Measurements from ENCODE around the gene SMPDL3B. TPM values are rescaled to one million over a fixed set of nuclear protein-coding genes. Genes with fewer than 3 reads are reported as not detected.

The SMPDL3B gene
- total RNA-seq, 4 donors from 2014 or later, result 0.29 TPM; not detected in 3

DNA sequence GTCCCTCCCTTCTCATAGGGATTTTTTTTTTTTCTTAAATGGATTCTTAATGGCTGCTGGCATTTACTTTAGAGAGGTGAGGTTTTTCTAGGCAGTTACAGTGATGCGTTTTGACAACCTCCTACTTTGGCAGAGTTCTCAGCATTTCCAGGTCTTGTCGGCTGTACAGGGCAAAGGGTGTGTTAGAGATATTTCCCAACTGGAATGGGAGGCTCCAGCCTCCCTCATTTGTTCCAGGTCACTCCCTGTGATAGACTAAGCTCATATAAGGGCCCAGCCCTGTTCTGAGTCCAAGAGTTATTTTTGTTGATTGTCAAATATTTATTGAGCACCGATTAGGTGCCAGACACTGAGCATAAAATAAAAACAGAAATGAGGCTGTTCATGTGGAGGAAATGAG is 17.3 kb downstream of the SMPDL3B start:
- H3K4me1 ChIP-seq, result no peaks in the 10 kb centered on the region
- no peak overlapping the region for H3K27ac ChIP-seq
- TF ChIP-seq, protein P1, sequence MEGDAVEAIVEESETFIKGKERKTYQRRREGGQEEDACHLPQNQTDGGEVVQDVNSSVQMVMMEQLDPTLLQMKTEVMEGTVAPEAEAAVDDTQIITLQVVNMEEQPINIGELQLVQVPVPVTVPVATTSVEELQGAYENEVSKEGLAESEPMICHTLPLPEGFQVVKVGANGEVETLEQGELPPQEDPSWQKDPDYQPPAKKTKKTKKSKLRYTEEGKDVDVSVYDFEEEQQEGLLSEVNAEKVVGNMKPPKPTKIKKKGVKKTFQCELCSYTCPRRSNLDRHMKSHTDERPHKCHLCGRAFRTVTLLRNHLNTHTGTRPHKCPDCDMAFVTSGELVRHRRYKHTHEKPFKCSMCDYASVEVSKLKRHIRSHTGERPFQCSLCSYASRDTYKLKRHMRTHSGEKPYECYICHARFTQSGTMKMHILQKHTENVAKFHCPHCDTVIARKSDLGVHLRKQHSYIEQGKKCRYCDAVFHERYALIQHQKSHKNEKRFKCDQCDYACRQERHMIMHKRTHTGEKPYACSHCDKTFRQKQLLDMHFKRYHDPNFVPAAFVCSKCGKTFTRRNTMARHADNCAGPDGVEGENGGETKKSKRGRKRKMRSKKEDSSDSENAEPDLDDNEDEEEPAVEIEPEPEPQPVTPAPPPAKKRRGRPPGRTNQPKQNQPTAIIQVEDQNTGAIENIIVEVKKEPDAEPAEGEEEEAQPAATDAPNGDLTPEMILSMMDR (IDR thresholded peaks at IDR 0.05 in 4 of 5, conservative IDR thresholded peaks at IDR 0.05 in 1 of 5), result no peak
- TF ChIP-seq POLR2A (IDR thresholded peaks at IDR 0.05), result no peak
- no peaks in the 10 kb centered on the region for H3K36me3 ChIP-seq
- in situ Hi-C loops (cut with MboI; ENCODE audit: low sequenced_read_pairs in 4 of 4) (no loop called here), intact Hi-C loops (cut with DNase I; ENCODE audit: low total_unique reads) (no loop called here)
- no peak for ATAC-seq
- no peak overlapping the region for H3K4me3 ChIP-seq
- no peaks in the 10 kb centered on the region for H3K9me3 ChIP-seq
- no peaks in the 10 kb centered on the region for H3K27me3 ChIP-seq
- no peak for DNase-seq

DNA sequence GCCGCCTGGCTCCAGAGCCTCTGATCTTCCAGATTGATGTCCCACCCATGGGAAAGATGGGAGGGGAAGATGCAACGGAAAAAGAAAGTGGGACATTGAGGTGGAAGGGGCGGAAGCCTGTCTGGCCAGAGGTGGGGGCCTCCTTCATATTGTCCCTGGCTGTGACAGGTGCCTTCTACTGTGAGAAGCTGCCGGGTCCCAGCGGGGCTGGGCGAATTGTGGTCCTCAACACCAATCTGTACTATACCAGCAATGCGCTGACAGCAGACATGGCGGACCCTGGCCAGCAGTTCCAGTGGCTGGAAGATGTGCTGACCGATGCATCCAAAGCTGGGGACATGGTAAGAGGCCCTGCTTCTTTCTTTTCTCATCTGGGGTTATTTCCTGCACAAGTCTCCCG is 19.4 kb downstream of the SMPDL3B start:
- intact Hi-C loops (cut with DNase I; ENCODE audit: low total_unique reads) (no loop called here), in situ Hi-C loops (cut with MboI; ENCODE audit: low sequenced_read_pairs in 4 of 4) (no loop called here)

DNA sequence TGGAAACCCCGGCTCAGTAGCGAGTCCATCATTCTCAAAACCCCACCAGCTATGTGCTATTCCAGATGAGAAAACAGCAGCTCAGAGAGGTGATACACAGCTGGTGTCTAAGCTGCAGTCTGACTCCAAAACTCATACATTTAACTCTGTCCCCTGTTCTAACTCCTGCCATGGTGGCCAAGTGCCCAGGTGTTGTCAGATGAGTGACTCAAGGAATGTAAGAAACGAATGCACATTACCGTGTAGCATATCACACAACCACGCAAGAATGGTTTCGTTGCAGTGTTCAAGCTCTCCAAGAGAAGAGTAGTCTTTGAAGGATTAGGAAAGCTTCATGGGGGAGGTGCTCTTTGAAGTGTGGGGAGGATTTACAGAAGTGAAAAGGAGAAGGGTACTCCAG is 20.3 kb downstream of the SMPDL3B start:
- no peak overlapping the region for H3K27ac ChIP-seq
- peaks cover 0 to under 1% of the 10 kb centered on the region in 2 donors for H3K4me1 ChIP-seq
- H3K4me3 ChIP-seq, result no peak overlapping the region
- H3K27me3 ChIP-seq, result no peaks in the 10 kb centered on the region
- no peaks in the 10 kb centered on the region for H3K9me3 ChIP-seq
- TF ChIP-seq POLR2A (IDR thresholded peaks at IDR 0.05), result no peak
- TF ChIP-seq, protein P1 (IDR thresholded peaks at IDR 0.05 in 4 of 5, conservative IDR thresholded peaks at IDR 0.05 in 1 of 5), result no peak
- no peak for ATAC-seq
- intact Hi-C loops (cut with DNase I; ENCODE audit: low total_unique reads) (no loop called here), in situ Hi-C loops (cut with MboI; ENCODE audit: low sequenced_read_pairs in 4 of 4) (no loop called here)
- DNase-seq, result no peak
- H3K36me3 ChIP-seq, result no peaks in the 10 kb centered on the region

More for the DNA sequence above, 19.4 kb downstream of the SMPDL3B start:
- Histone ChIP-seq H3K4me1 (no peaks in the 10 kb centered on the region), H3K9me3 (no peaks in the 10 kb centered on the region), H3K27me3 (no peaks in the 10 kb centered on the region), H3K27ac (no peak overlapping the region), H3K36me3 (no peaks in the 10 kb centered on the region), H3K4me3 (no peak overlapping the region)
- no peak for ATAC-seq
- DNase-seq, result no peak
- TF ChIP-seq, protein P1 (IDR thresholded peaks at IDR 0.05 in 4 of 5, conservative IDR thresholded peaks at IDR 0.05 in 1 of 5), result no peak
- TF ChIP-seq POLR2A (IDR thresholded peaks at IDR 0.05), result no peak

DNA sequence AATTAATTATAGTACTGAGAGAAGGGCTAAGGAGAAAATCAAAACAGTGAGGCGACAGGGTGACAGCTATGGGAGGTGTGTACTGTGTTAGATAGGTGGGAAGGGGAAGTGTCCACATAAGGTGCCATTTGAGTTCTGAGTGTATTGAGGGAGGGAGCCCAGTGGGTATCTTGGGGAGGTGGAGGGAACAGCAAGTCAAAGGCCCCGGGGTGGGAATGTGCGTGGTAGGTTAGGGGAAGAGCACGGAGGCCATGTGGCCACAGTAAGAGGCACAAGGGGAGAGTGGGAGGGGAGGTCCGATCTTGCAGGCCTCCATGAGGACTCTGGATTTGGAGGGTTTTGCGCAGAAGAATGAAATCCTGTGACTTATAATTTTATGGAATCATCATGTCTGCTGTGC is 22.0 kb downstream of the SMPDL3B start:
- intact Hi-C loops (cut with DNase I; ENCODE audit: low total_unique reads), result no loop called here

More for the DNA sequence above, 22.0 kb downstream of the SMPDL3B start:
- Histone ChIP-seq H3K4me3 (no peak overlapping the region), H3K27me3 (no peaks in the 10 kb centered on the region), H3K4me1 (peaks cover 9 to 11% of the 10 kb centered on the region in 2 donors), H3K36me3 (no peaks in the 10 kb centered on the region), H3K9me3 (no peaks in the 10 kb centered on the region), H3K27ac (no peak overlapping the region)
- in situ Hi-C loops (cut with MboI; ENCODE audit: low sequenced_read_pairs in 4 of 4), result no loop called here
- no peak for ATAC-seq
- no peak for DNase-seq
- TF ChIP-seq, protein P1 (IDR thresholded peaks at IDR 0.05 in 4 of 5, conservative IDR thresholded peaks at IDR 0.05 in 1 of 5), result no peak
- no peak for TF ChIP-seq POLR2A (IDR thresholded peaks at IDR 0.05)
